HG02981 (cell line): ENCODE measurements around the gene PPP1R1C.

ENCODE experiments used
- ATAC-seq: cut with Tn5 transposase; IDR thresholded peaks from one replicate; pipeline ENCODE4 v1.9.1; 2021; ENCODE audit warnings: mild to moderate bottlenecking, moderate library complexity; ENCODE audit not compliant: unreplicated experiment

The PPP1R1C gene

GRCh38 chr2:181970160-181970794 is 15.4 kb upstream of the PPP1R1C start:
- no peak for ATAC-seq

GRCh38 chr2:181971032-181971431 is 14.6 kb upstream of the PPP1R1C start:
- no peak for ATAC-seq

GRCh38 chr2:181972431-181973170 is 13.1 kb upstream of the PPP1R1C start:
- ATAC-seq = no peak

- ATAC-seq = no peak
Observed at GRCh38 chr2:181973171-181973783, 12.4 kb upstream of the PPP1R1C start.

- peak; percentile 71 for ATAC-seq
Observed at GRCh38 chr2:181977661-181978350, 7.8 kb upstream of the PPP1R1C start.

GRCh38 chr2:181978351-181979150 is 7.1 kb upstream of the PPP1R1C start:
- ATAC-seq = peak; percentile 21

- ATAC-seq = no peak
Observed at GRCh38 chr2:181984060-181984459, 1.6 kb upstream of the PPP1R1C start.

GRCh38 chr2:181984814-181985631 is 630 bp upstream of the PPP1R1C start:
- ATAC-seq = no peak

GRCh38 chr2:181988154-181988924 is 2.7 kb downstream of the PPP1R1C start:
- ATAC-seq = no peak

GRCh38 chr2:181989099-181989498 is 3.4 kb downstream of the PPP1R1C start:
- ATAC-seq = no peak

GRCh38 chr2:181991171-181991885 is 5.7 kb downstream of the PPP1R1C start:
- ATAC-seq = peak; percentile 86

- ATAC-seq = peak; percentile 84
Observed at GRCh38 chr2:181992776-181993175, 7.1 kb downstream of the PPP1R1C start.

GRCh38 chr2:181995289-181995688 is 9.6 kb downstream of the PPP1R1C start:
- no peak for ATAC-seq

- ATAC-seq = no peak
Observed at GRCh38 chr2:181998041-181998835, 12.6 kb downstream of the PPP1R1C start.

- ATAC-seq = no peak
Observed at GRCh38 chr2:181998891-181999654, 13.4 kb downstream of the PPP1R1C start.

GRCh38 chr2:181999911-182000310 is 14.3 kb downstream of the PPP1R1C start:
- ATAC-seq = no peak

GRCh38 chr2:182004945-182005520 is 19.4 kb downstream of the PPP1R1C start:
- no peak for ATAC-seq
